Mesodermal cell (in vitro differentiated cells): ENCODE results near the gene COL1A1.

Experiments used
- H3K27ac ChIP-seq: 2 replicates; pipeline ENCODE4 v1.7.0; 2013; ENCODE audit warnings: mild to moderate bottlenecking, low read depth, low read length, moderate library complexity; ENCODE audit not compliant: severe bottlenecking
- H3K36me3 ChIP-seq: 2 replicates; pipeline ENCODE4 v1.7.1; 2013; ENCODE audit warnings: mild to moderate bottlenecking, low read length, moderate library complexity; ENCODE audit not compliant: control insufficient read depth, insufficient read depth
- H3K4me1 ChIP-seq: one replicate; pipeline ENCODE4 v1.7.1; 2013; ENCODE audit warnings: mild to moderate bottlenecking, low read length; ENCODE audit not compliant: insufficient read depth, control insufficient read depth, poor library complexity, severe bottlenecking
- H3K4me3 ChIP-seq: 2 replicates; pipeline ENCODE4 v1.7.0; 2013; ENCODE audit warnings: low read length, control low read depth, mild to moderate bottlenecking; ENCODE audit not compliant: insufficient read depth, poor library complexity, severe bottlenecking; ENCODE audit errors: extremely low read depth
- H3K9me3 ChIP-seq: 2 replicates; pipeline ENCODE4 v1.7.1; 2013; ENCODE audit warnings: mild to moderate bottlenecking, low read length, moderate library complexity; ENCODE audit not compliant: control insufficient read depth
- WGBS, 2 experiments: methylation state at CpG; one replicate each; pipeline ENCODE4 v1.1.5; 2013; ENCODE audit warnings: missing lambda C conversion rate in 2 of 2; ENCODE audit not compliant: insufficient coverage in 2 of 2; 5-methylcytosine and 5-hydroxymethylcytosine counted together

COL1A1 gene

GRCh38 chr17:50184611-50185398 lies 16.6 kb downstream of the COL1A1 start:
- WGBS, 2 experiments, result 72 to 74% methylated on average over 7 to 17 of the region's 19 CpGs
- H3K36me3 ChIP-seq, result peaks cover 53% of the 10 kb centered on the region
- H3K27ac ChIP-seq, result peak overlapping the region; percentile 49
- no peak overlapping the region for H3K4me3 ChIP-seq
- H3K9me3 ChIP-seq, result no peaks in the 10 kb centered on the region
- peaks cover 5% of the 10 kb centered on the region for H3K4me1 ChIP-seq

GRCh38 chr17:50184064-50184463 lies 17.4 kb downstream of the COL1A1 start:
- 20 to 54% methylated on average over 2 to 4 of the region's 8 CpGs for WGBS, 2 experiments
- Histone ChIP-seq H3K4me3 (no peak overlapping the region), H3K36me3 (peaks cover 46% of the 10 kb centered on the region), H3K4me1 (peaks cover 5% of the 10 kb centered on the region), H3K9me3 (no peaks in the 10 kb centered on the region), H3K27ac (no peak overlapping the region)

GRCh38 chr17:50183421-50183994 lies 17.9 kb downstream of the COL1A1 start:
- Histone ChIP-seq H3K27ac (peak overlapping the region; percentile 29), H3K4me1 (peaks cover 8% of the 10 kb centered on the region), H3K9me3 (no peaks in the 10 kb centered on the region), H3K36me3 (peaks cover 40% of the 10 kb centered on the region), H3K4me3 (no peak overlapping the region)
- WGBS, 2 experiments, result 83 to 90% methylated on average over 7 to 9 of the region's 12 CpGs

- Histone ChIP-seq H3K4me1 (peaks cover 14% of the 10 kb centered on the region), H3K27ac (peak overlapping the region; percentile 29), H3K4me3 (no peak overlapping the region), H3K36me3 (peaks cover 34% of the 10 kb centered on the region), H3K9me3 (no peaks in the 10 kb centered on the region)
- 84 to 92% methylated on average over 8 to 13 of the region's 18 CpGs for WGBS, 2 experiments
Observed at GRCh38 chr17:50182783-50183420, 18.5 kb downstream of the COL1A1 start.

DNA sequence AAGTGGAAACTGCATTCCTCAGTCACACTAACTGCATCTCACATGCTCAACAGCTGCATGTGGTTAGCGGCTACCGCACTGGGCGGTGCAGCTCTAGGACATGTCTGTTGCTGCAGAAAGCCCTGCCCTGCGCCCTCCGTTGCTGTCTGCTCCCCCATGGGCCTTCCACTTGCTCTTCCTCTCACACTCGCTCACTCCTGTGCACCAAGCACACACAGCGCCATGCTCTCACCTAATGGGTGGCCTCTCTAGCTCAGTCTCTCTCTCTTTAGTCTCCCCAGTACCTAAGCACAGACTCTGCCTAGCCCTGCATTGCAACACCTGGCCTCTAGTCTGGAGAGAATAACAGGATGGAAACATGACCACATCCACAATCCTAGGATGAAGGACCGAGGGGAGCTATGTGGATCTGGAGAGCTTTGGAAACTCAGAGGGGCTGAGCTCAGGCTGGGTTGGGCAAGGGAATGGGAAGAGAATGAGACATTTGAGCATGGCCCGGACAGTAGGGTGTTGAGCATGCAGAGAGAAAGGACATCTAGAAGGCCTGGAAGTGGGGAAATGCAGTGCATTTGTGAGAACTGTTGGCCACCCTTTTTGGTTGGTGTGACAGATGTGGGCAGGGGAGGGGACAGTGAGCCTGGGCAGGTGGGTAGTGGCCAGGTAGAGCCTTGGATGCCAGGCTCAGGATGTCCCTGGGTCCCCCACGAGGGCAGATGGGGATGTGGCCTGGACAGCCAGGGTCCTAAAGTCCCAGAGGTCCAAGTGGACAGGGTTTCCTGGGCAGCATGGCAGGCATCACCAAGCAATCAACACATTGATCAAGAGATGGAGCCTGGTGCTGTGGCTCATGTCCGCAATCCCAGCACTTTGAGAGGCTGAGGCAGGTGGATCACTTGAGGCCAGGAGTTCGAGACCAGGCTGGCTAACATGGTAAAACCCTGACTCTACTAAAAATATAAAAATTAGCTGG lies 19.6 kb downstream of the COL1A1 start:
- 92 to 94% methylated on average over 10 to 11 of the region's 12 CpGs for WGBS, 2 experiments
- Histone ChIP-seq H3K36me3 (peaks cover 24% of the 10 kb centered on the region), H3K4me1 (peaks cover 22% of the 10 kb centered on the region), H3K4me3 (no peak overlapping the region), H3K9me3 (no peaks in the 10 kb centered on the region), H3K27ac (no peak overlapping the region)

DNA sequence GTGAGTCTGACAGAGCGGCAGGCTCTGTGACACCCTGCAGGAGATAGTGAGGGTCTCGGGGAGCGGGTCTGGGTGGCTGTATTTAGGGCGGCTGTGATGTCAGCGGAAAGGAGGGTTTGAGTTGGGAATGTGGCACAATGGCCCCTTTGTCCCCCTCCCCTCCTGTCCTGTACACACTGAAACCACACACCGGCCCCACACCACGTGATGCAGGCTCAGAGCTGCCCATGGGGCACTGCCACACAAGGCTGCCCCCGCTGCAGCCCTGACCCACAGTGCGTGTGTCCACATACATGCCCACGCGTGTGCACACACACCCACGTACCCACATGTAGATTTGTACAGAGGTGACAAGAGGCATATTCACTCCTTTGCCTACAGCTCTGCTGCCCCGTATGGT lies 20.3 kb downstream of the COL1A1 start:
- 96 to 97% methylated on average over 4 to 12 of the region's 13 CpGs for WGBS, 2 experiments
- Histone ChIP-seq H3K4me1 (peaks cover 22% of the 10 kb centered on the region), H3K4me3 (no peak overlapping the region), H3K36me3 (peaks cover 17% of the 10 kb centered on the region), H3K27ac (no peak overlapping the region), H3K9me3 (no peaks in the 10 kb centered on the region)

- Histone ChIP-seq H3K36me3 (peaks cover 12% of the 10 kb centered on the region), H3K4me1 (peaks cover 24% of the 10 kb centered on the region), H3K27ac (peak overlapping the region; percentile 13), H3K9me3 (no peaks in the 10 kb centered on the region), H3K4me3 (no peak overlapping the region)
- WGBS, 2 experiments, result 0 to 77% methylated on average over 1 to 5 of the region's 12 CpGs
Observed at GRCh38 chr17:50180620-50181019, 20.8 kb downstream of the COL1A1 start.

DNA sequence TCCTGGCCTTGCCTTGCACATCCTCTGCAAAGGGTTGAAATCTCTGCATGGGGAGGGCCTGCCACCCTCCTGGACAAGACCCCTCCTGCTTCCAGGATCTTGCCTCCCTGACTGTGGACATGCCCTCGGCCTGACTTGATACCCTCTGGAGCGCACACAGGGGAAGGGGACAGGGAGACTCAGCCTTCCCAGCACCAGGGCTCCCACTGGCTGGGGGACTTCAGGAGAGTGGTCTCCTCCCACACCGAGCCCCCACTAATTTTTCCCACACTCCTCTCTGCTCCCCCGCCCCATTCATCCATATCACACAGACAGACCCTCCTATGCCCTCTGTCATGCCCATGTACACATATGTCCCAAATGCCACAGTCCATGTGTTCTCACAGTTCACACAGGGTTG lies 21.3 kb downstream of the COL1A1 start:
- H3K27ac ChIP-seq, result no peak overlapping the region
- H3K4me1 ChIP-seq, result peaks cover 25% of the 10 kb centered on the region
- H3K36me3 ChIP-seq, result peaks cover 7% of the 10 kb centered on the region
- no peak overlapping the region for H3K4me3 ChIP-seq
- 90 to 100% methylated on average over 2 to 4 of the region's 4 CpGs for WGBS, 2 experiments
- H3K9me3 ChIP-seq, result no peaks in the 10 kb centered on the region

DNA sequence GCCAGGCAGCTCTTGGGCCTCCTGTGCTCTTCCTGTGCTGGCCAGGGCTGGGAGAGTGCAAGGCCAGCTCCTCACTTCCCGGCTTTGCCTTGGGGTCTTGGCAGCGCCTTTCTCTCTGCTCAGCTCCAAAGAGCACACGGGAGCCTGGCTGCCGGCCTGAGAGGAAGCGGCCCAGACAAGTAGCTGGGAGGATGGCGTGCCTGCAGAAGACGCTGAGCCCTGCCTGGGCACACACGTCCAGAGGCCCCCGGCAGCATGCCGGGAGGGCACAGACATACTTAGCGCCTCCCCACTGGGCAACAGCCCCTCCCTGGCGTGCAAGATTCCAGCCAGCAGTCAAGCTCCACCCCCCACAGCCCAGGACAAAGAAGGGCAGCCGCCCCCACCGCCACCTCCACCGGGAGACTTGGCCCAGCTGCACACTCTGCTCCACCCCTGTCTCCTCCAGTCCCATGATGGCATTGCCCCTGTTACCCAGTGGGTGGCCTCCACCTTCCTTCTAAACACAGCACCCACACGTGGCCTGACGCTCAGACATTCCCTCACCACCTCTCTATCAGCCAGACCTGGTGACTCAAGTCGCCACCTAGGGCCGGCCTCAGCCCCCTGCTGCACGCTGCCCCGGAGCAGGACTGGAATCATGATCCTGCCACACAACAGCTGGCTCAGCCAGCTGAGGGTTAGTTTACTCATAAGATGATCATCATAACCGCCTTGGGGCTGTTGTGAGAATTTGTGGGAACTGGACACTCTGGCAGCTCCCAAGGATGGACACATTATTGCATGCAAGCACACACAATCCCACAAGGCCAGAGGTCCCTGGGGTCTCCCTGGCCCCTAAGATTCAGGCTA lies 23.2 kb downstream of the COL1A1 start:
- H3K4me1 ChIP-seq, result peaks cover 35% of the 10 kb centered on the region
- H3K4me3 ChIP-seq, result no peak overlapping the region
- H3K36me3 ChIP-seq, result no peaks in the 10 kb centered on the region
- WGBS, 2 experiments, result 7 to 11% methylated on average over 18 to 21 of the region's 22 CpGs
- peak overlapping the region; percentile 87 for H3K27ac ChIP-seq
- H3K9me3 ChIP-seq, result no peaks in the 10 kb centered on the region
